Body of pancreas (tissue), 4 donors: ENCODE results near the gene ALG5.

Experiments used
- CTCF ChIP-seq, 7 experiments: fragments of 450-650 bp in 4 of 7; fragments of 200-600 bp in 3 of 7; sonication (generic) in 3 of 7; IDR thresholded peaks; one replicate each; pipeline ENCODE4 v1.5.1; 2016 to 2019; ENCODE audit warnings: antibody characterized with exemption in 7 of 7
- POLR2A ChIP-seq, 3 donors: fragments of 450-650 bp; IDR thresholded peaks; one replicate each; pipeline ENCODE4 v1.6.1; 2016; ENCODE audit warnings: antibody characterized with exemption in 3 of 3, mild to moderate bottlenecking in 2 of 3

DNA sequence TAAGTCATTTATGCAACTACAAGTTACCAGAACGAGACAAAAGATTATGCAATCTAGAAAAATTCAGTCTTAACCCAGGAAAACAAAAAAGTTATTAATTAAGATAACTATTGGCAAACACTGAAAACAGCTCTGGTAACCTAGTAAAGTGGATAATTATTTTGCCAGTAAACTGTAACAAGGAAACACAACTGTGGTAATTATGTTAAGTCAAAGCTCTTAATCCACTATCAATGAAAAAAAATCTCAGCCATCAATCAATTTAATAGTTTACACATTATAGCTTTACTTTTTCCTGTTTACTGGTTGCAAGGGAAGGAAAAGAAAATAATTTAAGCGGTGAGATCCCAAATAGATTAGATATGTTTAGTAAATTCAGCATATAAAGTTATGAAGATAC is 12.6 kb upstream of the ALG5 start:
- TF ChIP-seq CTCF (IDR thresholded peaks at IDR 0.05), result no peak
- no peak for TF ChIP-seq POLR2A (IDR thresholded peaks at IDR 0.05)
